ENCODE results near the gene LOXHD1. TPM values are rescaled to one million over a fixed set of nuclear protein-coding genes. Genes with fewer than 3 reads are reported as not detected.

LOXHD1 gene
- total and polyA plus RNA-seq, 2 of the 4 experiments (the other 2 are of a cell fraction) = not detected

DNA sequence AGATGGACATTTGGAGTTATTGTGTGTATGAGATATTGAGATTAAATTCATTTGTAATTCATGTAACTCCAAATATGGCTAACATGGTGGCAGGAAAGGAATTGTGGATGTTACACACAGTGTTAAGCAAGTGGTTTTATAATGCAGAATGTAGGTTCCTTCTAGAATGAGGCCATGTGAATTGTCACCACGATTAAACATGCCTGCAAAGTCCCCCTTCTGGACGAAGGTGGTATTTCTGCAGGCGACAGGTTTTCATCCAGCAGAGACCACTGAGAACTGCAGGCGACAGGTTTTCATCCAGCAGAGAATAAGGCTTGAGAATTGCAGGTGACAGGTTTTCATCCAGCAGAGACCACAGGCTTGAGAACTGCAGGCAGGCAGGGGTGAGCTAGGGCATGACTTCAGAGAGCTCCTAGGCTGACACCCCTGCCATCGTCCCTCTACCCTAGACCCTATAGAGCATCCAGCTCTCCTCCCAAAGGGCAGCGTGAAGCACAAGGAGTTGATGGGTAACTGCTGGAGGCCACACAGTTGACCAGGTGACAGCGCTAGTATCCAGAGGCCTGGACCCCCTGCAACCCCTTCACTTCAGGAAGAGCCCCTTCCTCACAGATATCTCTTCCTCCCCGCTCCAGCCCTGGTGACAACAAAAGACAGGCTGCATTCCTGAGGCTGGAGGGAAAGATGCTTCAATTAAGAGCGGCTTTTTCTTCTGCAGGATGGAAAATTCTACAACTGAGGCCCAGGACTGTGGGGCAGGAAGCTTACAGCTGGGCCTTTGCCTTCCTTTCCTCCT is 175.8 kb downstream of the LOXHD1 start (continued):
- TF ChIP-seq, protein P1, sequence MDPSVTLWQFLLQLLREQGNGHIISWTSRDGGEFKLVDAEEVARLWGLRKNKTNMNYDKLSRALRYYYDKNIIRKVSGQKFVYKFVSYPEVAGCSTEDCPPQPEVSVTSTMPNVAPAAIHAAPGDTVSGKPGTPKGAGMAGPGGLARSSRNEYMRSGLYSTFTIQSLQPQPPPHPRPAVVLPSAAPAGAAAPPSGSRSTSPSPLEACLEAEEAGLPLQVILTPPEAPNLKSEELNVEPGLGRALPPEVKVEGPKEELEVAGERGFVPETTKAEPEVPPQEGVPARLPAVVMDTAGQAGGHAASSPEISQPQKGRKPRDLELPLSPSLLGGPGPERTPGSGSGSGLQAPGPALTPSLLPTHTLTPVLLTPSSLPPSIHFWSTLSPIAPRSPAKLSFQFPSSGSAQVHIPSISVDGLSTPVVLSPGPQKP (IDR thresholded peaks at IDR 0.05; ENCODE audit: borderline replicate concordance, low read depth, low read length) = no peak

DNA sequence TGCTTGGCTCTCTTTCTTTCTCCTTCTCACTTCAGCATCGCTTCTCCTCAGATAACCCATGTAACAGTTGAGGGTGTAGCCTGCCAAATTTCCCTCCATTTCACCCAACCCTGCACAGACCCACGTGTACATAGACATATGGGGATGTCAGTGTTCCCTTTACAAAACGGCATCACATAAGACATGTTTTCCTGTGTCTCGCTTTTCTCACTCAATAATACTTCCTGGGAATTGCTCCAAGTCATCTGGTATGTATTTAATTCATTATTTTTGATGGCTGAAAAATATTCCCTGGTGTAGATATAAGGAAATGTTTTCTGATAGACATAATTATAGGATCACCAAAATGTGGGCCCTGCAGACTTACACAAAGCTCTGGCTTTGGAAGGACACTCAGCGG is 176.8 kb downstream of the LOXHD1 start:
- Histone ChIP-seq H3K9me3 (ENCODE audit: control insufficient read depth, insufficient read depth, low read length) (no peaks in the 10 kb centered on the region), H4K8ac (ENCODE audit: low read depth in 2 of 2, low read length in 2 of 2) (no peak overlapping the region), H3K4ac (ENCODE audit: low read depth, low read length) (no peak overlapping the region), H3K56ac (ENCODE audit: extremely low read depth, insufficient read depth, low read length) (no peak overlapping the region), H3K9ac (ENCODE audit: low read depth, low read length) (no peak overlapping the region), H3K27me3 (ENCODE audit: control insufficient read depth, insufficient read depth, low read length) (no peaks in the 10 kb centered on the region; the same call in 1 of the 2 replicates), H2AFZ (replicated peaks; ENCODE audit: low read length, poor library complexity) (no peak overlapping the region), H3K4me1 (ENCODE audit: control insufficient read depth, insufficient read depth, low read length) (no peaks in the 10 kb centered on the region), H2AK9ac (replicated peaks; ENCODE audit: low read depth, low read length, poor library complexity) (no peak overlapping the region), H3K23ac (ENCODE audit: low read depth, low read length) (no peak overlapping the region), H2BK5ac (ENCODE audit: low read depth, low read length, poor library complexity, severe bottlenecking) (no peak overlapping the region), H3K18ac (ENCODE audit: low read depth, low read length) (no peak overlapping the region), H2BK120ac (ENCODE audit: low read depth, low read length) (no peak overlapping the region), H2BK15ac (ENCODE audit: low read depth, low read length) (no peak overlapping the region), H3K4me3 (ENCODE audit: insufficient read depth, low read depth, low read length) (no peak overlapping the region), H4K91ac (ENCODE audit: insufficient read depth, low read depth, low read length) (no peak overlapping the region), H3K79me1 (ENCODE audit: low read depth in 1 of 2, low read length in 2 of 2) (no peaks in the 10 kb centered on the region), H3K36me3 (ENCODE audit: control insufficient read depth, insufficient read depth, low read length) (no peaks in the 10 kb centered on the region), H4K20me1 (ENCODE audit: insufficient read depth, low read length) (peaks cover 3% of the 10 kb centered on the region; the same call in 1 of the 2 replicates), H2BK20ac (ENCODE audit: low read depth, low read length) (no peak overlapping the region), H2AK5ac (ENCODE audit: low read depth, low read length) (no peak overlapping the region), H3K9me1 (ENCODE audit: insufficient read depth, low read length) (no peaks in the 10 kb centered on the region; the same call in 1 of the 2 replicates), H3K14ac (replicated peaks; ENCODE audit: low read depth, low read length) (no peak overlapping the region), H3K4me2 (ENCODE audit: low read depth, low read length) (no peak overlapping the region), H3K27ac (ENCODE audit: insufficient read depth, low read length) (no peak overlapping the region), H4K5ac (ENCODE audit: low read depth, low read length) (no peak overlapping the region)
- in situ Hi-C loops (cut with MboI; ENCODE audit: low sequenced_read_pairs) (loop anchor here (10.0 kb wide), 1 partner anchor 195 kb away; no protein-coding TSS in a partner anchor), dilution Hi-C loops (cut with HindIII; ENCODE audit: low sequenced_read_pairs, unreplicated experiment) (no loop called here), intact Hi-C loops (cut with micrococcal nuclease) (no loop called here)
- DNase-seq (no peak), ATAC-seq (ENCODE audit: low read depth) (no peak)
- WGBS, 2 experiments (ENCODE audit: extremely low coverage in 2 of 2, insufficient read length in 1 of 2) = no CpG with 5 or more reads among the region's 5 CpGs
- ChIA-PET POLR2A (ENCODE audit: unreplicated experiment) (no interaction called here), CTCF (interaction anchor here (0.8 kb wide), 1 partner anchor 199 kb away, joined by 3 read pairs; no protein-coding TSS in a partner anchor)
- no TSS peak for BruUV-seq (replicated peaks)
- TF ChIP-seq, protein P2, sequence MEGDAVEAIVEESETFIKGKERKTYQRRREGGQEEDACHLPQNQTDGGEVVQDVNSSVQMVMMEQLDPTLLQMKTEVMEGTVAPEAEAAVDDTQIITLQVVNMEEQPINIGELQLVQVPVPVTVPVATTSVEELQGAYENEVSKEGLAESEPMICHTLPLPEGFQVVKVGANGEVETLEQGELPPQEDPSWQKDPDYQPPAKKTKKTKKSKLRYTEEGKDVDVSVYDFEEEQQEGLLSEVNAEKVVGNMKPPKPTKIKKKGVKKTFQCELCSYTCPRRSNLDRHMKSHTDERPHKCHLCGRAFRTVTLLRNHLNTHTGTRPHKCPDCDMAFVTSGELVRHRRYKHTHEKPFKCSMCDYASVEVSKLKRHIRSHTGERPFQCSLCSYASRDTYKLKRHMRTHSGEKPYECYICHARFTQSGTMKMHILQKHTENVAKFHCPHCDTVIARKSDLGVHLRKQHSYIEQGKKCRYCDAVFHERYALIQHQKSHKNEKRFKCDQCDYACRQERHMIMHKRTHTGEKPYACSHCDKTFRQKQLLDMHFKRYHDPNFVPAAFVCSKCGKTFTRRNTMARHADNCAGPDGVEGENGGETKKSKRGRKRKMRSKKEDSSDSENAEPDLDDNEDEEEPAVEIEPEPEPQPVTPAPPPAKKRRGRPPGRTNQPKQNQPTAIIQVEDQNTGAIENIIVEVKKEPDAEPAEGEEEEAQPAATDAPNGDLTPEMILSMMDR (conservative IDR thresholded peaks at IDR 0.05; ENCODE audit: low read depth, low read length) = no peak
- TF ChIP-seq RAD21 (IDR thresholded peaks at IDR 0.05; ENCODE audit: low read length) (no peak), BHLHE40 (IDR thresholded peaks at IDR 0.05; ENCODE audit: low read depth, low read length) (no peak), RCOR1 (IDR thresholded peaks at IDR 0.05; ENCODE audit: insufficient replicate concordance, low read length) (no peak), CHD1 (IDR thresholded peaks at IDR 0.05; ENCODE audit: low read depth, low read length) (no peak), MAFK (IDR thresholded peaks at IDR 0.05; ENCODE audit: low read depth, low read length) (no peak), POLR2A (IDR thresholded peaks at IDR 0.05; ENCODE audit: low read depth, low read length) (no peak), SMC3 (IDR thresholded peaks at IDR 0.05; ENCODE audit: low read depth, low read length) (no peak), FOS (IDR thresholded peaks at IDR 0.05; ENCODE audit: low read depth, low read length) (no peak), CEBPB (IDR thresholded peaks at IDR 0.05; ENCODE audit: low read depth, low read length) (no peak), RFX5 (IDR thresholded peaks at IDR 0.05; ENCODE audit: low read depth, low read length) (no peak)
- TF ChIP-seq, protein P1 (IDR thresholded peaks at IDR 0.05; ENCODE audit: borderline replicate concordance, low read depth, low read length) = no peak
